ENCODE results near the gene ENOX1.

GRCh38 chr13:43776501-43777079, 10.2 kb downstream of the ENOX1 start:
- no peak for TF ChIP-seq EZH2 (IDR thresholded peaks at IDR 0.05; ENCODE audit: low read depth, low read length, severe bottlenecking)
- TF ChIP-seq JUND (IDR thresholded peaks at IDR 0.05; ENCODE audit: low read length), result no peak
- no peak for TF ChIP-seq HDAC2 (IDR thresholded peaks at IDR 0.05; ENCODE audit: borderline replicate concordance in 1 of 2, low read depth in 2 of 2, low read length in 2 of 2)
- no peak for TF ChIP-seq CTCF (IDR thresholded peaks at IDR 0.05; ENCODE audit: control extremely low read depth in 1 of 3, insufficient read depth in 1 of 3, low read depth in 1 of 3, low read length in 3 of 3)
- no peak for TF ChIP-seq GTF2F1 (IDR thresholded peaks at IDR 0.05; ENCODE audit: borderline replicate concordance, low read depth, low read length)
- TF ChIP-seq GABPA (IDR thresholded peaks at IDR 0.05; ENCODE audit: borderline replicate concordance, insufficient read depth, low read length), result no peak
- TF ChIP-seq CBX8 (IDR thresholded peaks at IDR 0.05; ENCODE audit: borderline replicate concordance, low read depth, low read length), result no peak
- no peak for TF ChIP-seq KDM5A (IDR thresholded peaks at IDR 0.05; ENCODE audit: low read length)
- no peak for TF ChIP-seq NANOG (IDR thresholded peaks at IDR 0.05; ENCODE audit: insufficient read depth, low read depth, low read length, poor library complexity, severe bottlenecking)
- TF ChIP-seq KDM4A (IDR thresholded peaks at IDR 0.05; ENCODE audit: low read depth, low read length, severe bottlenecking), result no peak

Data from H1 (cell line).